ENCODE results near the gene STX11.

STX11 gene

DNA sequence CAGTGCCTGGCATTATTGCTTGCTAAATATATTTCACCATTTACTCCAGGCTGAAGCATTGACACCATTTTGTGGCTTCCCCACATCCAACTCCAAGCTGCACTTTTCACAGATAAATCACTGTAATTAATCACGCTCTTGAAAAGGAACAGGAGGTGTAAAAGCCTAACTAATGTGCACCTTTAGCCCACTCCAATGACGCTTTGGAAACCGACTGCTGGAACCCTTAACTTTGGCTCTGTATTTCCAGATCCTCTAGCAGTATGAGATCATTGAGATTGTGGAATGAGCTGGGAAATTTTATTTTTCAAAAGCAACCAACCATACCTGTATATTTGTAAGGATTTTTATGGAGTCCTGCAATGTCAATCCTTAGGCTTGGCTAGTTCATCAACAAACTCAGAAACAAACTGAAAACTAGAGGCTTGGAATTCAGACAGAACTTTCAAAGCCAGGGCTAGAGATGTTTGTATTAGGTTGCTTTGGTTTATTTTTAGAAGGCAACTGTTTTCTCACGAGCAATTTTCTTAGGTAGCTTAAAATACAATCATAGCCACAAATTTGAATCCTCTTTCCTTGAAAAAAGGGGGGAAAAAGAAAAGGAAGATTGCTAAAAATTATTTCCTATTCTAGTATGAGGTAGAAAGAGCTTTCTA lies 82.0 kb downstream of the STX11 start:
- no peak overlapping the region for H3K4me3 ChIP-seq (ENCODE audit: low read depth, low read length)
- TF ChIP-seq, protein P1, sequence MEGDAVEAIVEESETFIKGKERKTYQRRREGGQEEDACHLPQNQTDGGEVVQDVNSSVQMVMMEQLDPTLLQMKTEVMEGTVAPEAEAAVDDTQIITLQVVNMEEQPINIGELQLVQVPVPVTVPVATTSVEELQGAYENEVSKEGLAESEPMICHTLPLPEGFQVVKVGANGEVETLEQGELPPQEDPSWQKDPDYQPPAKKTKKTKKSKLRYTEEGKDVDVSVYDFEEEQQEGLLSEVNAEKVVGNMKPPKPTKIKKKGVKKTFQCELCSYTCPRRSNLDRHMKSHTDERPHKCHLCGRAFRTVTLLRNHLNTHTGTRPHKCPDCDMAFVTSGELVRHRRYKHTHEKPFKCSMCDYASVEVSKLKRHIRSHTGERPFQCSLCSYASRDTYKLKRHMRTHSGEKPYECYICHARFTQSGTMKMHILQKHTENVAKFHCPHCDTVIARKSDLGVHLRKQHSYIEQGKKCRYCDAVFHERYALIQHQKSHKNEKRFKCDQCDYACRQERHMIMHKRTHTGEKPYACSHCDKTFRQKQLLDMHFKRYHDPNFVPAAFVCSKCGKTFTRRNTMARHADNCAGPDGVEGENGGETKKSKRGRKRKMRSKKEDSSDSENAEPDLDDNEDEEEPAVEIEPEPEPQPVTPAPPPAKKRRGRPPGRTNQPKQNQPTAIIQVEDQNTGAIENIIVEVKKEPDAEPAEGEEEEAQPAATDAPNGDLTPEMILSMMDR (IDR thresholded peaks at IDR 0.05; ENCODE audit: low read depth, low read length), result no peak

DNA sequence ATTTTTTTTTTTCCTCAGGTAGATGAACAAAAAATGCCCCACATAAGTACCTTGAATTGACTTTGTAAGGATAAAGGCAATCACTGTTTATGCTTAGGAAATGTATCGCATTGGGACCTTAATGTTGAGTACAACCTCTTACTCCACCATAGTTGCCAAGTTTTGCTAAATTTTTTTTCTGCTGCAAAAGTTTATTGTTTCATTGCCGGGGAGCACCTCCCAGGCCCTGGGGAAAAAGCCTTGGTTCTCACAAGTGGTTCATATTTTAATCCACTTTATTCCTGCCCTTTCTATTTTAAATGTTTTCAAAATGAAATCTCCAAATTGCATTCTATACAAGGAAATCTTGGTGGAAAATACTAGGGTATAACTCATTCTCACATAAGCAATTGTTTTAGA lies 82.5 kb downstream of the STX11 start:
- Histone ChIP-seq H3K36me3 (no peaks in the 10 kb centered on the region), H3K27me3 (no peaks in the 10 kb centered on the region), H3K4me3 (ENCODE audit: low read depth, low read length) (no peak overlapping the region), H3K9me3 (no peaks in the 10 kb centered on the region), H3K4me1 (no peaks in the 10 kb centered on the region)
- no peak for DNase-seq
- TF ChIP-seq, protein P1 (IDR thresholded peaks at IDR 0.05; ENCODE audit: low read depth, low read length), result no peak

More for the DNA sequence above, 82.0 kb downstream of the STX11 start:
- Histone ChIP-seq H3K36me3 (no peaks in the 10 kb centered on the region), H3K4me1 (no peaks in the 10 kb centered on the region), H3K9me3 (no peaks in the 10 kb centered on the region), H3K27me3 (no peaks in the 10 kb centered on the region)
- no peak for DNase-seq

DNA sequence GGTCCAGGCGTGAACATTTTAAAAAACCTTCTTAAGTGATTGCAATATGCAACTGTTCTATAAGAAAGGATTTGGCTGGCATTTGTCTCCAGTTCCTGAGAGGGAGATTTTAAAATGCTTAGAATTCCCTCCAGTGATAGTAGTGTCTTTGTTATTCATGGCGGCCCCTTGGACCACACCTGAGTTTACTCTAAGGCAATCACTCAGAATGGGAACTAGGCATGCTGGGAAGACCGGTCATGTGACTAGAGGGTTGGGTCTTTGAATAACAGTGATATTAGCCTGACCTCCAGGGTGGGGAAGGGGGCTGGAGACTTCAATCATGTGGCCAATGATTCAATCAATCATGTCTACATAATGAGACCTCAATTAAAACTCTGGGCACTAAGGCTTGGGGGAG lies 84.1 kb downstream of the STX11 start:
- TF ChIP-seq, protein P1 (IDR thresholded peaks at IDR 0.05; ENCODE audit: low read depth, low read length), result no peak
- Histone ChIP-seq H3K36me3 (no peaks in the 10 kb centered on the region), H3K4me3 (ENCODE audit: low read depth, low read length) (no peak overlapping the region), H3K27me3 (no peaks in the 10 kb centered on the region), H3K9me3 (no peaks in the 10 kb centered on the region), H3K4me1 (no peaks in the 10 kb centered on the region)
- no peak for DNase-seq

DNA sequence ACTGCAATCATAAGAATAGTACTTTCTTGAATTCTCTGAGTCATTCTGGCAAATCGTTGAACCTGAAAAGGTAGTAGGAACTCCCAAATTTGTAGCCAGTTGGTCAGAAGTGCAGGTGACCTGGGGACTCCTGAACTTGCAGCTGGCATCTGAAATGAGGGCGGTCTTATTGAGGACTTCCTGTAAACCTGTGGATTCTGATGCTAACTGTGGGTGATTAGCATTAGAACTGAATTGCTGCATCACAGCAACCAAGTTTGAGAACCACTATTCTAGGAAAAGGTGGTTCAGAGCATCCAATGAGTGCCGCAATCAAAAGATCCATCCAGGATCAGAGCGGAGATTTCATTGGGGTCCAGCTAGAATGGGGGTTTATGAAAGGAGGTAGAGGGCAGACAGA lies 84.6 kb downstream of the STX11 start:
- no peak for DNase-seq
- Histone ChIP-seq H3K27me3 (no peaks in the 10 kb centered on the region), H3K36me3 (no peaks in the 10 kb centered on the region), H3K4me3 (ENCODE audit: low read depth, low read length) (no peak overlapping the region), H3K9me3 (no peaks in the 10 kb centered on the region), H3K4me1 (no peaks in the 10 kb centered on the region)
- TF ChIP-seq, protein P1 (IDR thresholded peaks at IDR 0.05; ENCODE audit: low read depth, low read length), result no peak

All from BE2C (cell line).